ENCODE measurements around the gene ST3GAL5.

ST3GAL5 gene

DNA sequence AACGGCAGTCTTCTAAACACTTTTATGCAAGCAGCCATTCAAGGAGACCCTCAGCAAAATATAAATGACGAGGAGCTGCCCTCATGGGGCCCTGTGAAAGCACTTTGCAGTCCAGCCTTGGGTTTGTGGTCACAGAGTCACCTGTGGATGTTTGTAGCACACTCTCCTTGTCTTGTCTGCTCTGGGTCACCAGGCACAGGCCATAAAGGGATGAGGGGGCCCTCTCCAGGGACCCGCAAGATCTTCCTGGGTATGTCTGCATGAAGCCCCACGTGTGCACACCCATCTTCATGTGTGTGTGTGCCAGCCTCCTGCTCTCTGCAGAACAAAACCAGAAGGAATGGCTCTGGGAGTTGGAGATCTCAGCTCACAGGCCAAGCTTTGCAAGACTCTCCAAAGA lies 98.8 kb downstream of the ST3GAL5 start:
- no peak for DNase-seq (ENCODE audit: low read depth)

DNA sequence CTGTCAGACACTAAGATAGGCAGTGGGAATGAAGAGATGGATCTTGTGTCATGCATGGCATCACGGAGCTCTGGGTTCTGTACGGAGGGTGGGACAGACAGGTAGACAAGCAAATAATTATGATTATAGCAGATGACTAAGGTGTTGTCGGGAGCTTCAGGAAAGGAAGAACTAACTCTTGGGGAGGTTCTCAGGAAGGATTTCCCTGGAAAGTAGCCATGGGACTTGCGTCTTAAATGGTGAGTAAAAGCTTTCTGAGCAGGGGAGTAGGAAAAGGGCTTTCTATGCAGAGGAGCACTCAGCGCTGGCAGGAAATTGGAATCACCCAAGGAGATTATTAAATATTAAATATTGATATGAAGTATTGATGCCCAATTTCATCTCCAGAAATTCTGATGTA lies 99.5 kb downstream of the ST3GAL5 start:
- DNase-seq (ENCODE audit: low read depth), result no peak

DNA sequence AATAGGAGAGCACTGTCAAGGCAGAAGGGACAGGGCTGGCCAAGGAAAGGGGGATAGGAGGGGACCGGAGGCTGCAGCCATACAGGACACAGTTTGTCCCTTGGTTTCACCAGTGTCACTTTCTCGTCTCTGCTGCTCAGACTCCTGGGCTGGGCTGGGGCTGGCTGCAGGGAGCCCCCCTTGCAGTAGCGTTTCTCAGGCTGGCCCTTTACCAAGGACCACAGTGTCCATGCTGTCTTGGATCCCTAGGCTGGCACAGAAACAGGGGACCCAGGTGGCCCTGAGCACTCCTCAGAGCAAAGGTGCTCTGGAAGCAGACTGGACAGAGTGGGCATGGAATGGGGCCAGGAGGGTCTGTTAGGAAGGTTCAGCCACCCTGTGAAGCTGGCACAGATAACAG lies 100.2 kb downstream of the ST3GAL5 start:
- DNase-seq (ENCODE audit: low read depth), result no peak

DNA sequence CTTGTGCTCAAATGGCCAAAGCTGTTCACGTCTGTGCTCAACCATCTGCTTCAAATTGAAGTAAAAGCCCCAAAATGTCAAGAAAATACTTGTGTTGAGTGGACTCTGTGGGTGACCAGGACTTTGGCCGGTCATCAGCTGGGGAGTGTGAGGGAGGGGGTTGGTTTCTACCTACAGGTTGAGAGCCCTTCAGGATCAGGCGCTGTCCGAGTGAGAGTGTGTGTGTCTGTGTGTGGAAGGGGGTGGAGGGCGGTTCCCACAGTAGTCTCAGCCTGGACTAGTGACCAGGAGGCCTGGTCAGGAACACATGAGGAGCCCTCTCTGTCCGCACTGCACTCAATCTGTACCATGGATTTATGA lies 100.8 kb downstream of the ST3GAL5 start:
- no peak for DNase-seq (ENCODE audit: low read depth)

DNA sequence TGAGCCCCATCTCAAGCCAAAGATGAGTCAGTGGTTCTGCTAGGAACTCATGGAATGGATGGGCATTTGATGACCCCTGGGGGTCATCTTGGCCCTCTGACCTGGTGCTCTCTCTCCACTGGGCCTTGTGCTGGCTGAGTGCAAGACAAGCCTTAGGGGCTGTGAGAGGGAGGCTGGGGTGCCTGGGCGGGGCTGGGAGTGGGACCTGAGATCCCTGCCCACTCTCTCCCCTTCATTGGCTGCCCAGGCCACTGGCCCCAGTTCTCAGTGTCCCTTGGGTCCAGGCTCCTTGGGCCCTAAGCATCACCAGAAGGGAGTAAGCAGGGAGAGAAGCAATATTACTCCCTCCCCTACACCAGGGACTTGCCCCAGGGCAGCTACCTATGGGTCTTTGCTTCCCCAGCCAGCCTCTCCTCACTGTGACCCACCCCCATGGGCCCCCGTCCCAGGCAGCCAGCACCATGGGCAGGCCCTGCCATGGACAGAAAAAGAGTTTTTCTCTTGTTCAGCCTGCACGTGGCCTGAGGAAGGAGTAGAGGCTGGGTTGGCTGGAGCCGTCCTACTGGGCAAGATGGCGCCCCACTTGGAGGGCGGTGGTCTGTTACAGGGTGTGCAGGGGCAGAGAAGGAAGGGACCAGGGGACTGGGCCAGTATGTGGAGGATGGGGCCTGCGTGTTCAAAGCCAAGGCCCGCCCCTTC lies 101.4 kb downstream of the ST3GAL5 start:
- DNase-seq (ENCODE audit: low read depth), result no peak
